CD4-positive, CD25-positive, alpha-beta regulatory T cell (primary cell): ENCODE data around the gene GHITM. TPM values are rescaled to one million over a fixed set of nuclear protein-coding genes. Genes with fewer than 3 reads are reported as not detected.

Source experiments
- polyA plus RNA-seq, 4 donors: library from polyadenylated mRNA; unstranded; fragments of 300-500 nt; fragmentation: Illumina TruSeq; gene quantifications; one replicate each; pipeline ENCODE4 v1.2.3, GENCODE V29; 2021
- total RNA-seq: library from RNA; stranded (reverse); gene quantifications from one replicate; pipeline ENCODE4 v1.2.3, GENCODE V29; 2022

GHITM gene
- total and polyA plus RNA-seq, 5 donors from 2014 or later = 77.9 to 303 (median 279) TPM

Other genes starting within 250 kb of the GHITM start
- gene GPR15LG, start 34.3 kb downstream of the GHITM start, total RNA-seq = not detected
- not detected for gene GPR15LG, start 34.3 kb downstream of the GHITM start, polyA plus RNA-seq
- gene CDHR1, start 55.0 kb downstream of the GHITM start, total RNA-seq = 0.25 TPM
- gene CDHR1, start 55.0 kb downstream of the GHITM start, polyA plus RNA-seq = under 1 TPM in 1 of 4 donors, not detected in 3; 0.28 TPM
- gene LRIT2, start 86.0 kb downstream of the GHITM start, total RNA-seq = not detected
- not detected for gene LRIT2, start 86.0 kb downstream of the GHITM start, polyA plus RNA-seq
- gene LRIT1, start 102.0 kb downstream of the GHITM start, total RNA-seq = not detected
- gene LRIT1, start 102.0 kb downstream of the GHITM start, polyA plus RNA-seq = not detected
- gene RGR, start 105.5 kb downstream of the GHITM start, total RNA-seq = not detected
- not detected for gene RGR, start 105.5 kb downstream of the GHITM start, polyA plus RNA-seq
- gene CCSER2, start 189.1 kb downstream of the GHITM start, total RNA-seq = 110 TPM
- 10 to 100 TPM; 45.7 to 78.5 (median 70.9) TPM for gene CCSER2, start 189.1 kb downstream of the GHITM start, polyA plus RNA-seq